ENCODE measurements around the gene LRRC70. TPM values are rescaled to one million over a fixed set of nuclear protein-coding genes. Genes with fewer than 3 reads are reported as not detected.

The LRRC70 gene
- total RNA-seq, 4 donors from 2014 or later = 0.49 to 3.6 (median 1.3) TPM

DNA sequence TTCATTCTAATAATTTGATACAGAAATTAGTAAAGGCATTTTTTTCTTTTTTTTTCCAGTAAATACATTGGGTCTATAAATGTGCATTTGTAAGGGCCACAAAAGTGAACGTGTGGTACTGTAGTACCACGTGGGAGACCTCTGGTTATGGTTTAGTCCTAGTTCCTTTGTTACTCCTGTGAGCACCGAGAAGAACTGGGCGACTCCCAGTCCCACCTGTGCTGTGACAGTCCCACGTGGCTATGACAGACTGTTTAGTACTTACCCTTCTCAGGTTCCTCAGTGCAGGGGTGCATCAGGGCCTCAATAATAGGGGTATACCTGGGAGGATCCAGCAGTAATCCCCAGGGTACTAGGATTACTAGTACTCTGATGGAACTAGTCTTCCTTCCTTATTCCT is 49.3 kb downstream of the LRRC70 start:
- no peaks in the 10 kb centered on the region for H3K9me3 ChIP-seq
- intact Hi-C loops (cut with DNase I) = no loop called here
- WGBS, 2 donors = 78 to 84% methylated on average over 5 of the region's 5 CpGs
- H3K27me3 ChIP-seq = no peaks in the 10 kb centered on the region
- TF ChIP-seq POLR2A (IDR thresholded peaks at IDR 0.05) = no peak
- TF ChIP-seq, protein P1, sequence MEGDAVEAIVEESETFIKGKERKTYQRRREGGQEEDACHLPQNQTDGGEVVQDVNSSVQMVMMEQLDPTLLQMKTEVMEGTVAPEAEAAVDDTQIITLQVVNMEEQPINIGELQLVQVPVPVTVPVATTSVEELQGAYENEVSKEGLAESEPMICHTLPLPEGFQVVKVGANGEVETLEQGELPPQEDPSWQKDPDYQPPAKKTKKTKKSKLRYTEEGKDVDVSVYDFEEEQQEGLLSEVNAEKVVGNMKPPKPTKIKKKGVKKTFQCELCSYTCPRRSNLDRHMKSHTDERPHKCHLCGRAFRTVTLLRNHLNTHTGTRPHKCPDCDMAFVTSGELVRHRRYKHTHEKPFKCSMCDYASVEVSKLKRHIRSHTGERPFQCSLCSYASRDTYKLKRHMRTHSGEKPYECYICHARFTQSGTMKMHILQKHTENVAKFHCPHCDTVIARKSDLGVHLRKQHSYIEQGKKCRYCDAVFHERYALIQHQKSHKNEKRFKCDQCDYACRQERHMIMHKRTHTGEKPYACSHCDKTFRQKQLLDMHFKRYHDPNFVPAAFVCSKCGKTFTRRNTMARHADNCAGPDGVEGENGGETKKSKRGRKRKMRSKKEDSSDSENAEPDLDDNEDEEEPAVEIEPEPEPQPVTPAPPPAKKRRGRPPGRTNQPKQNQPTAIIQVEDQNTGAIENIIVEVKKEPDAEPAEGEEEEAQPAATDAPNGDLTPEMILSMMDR (IDR thresholded peaks at IDR 0.05) = no peak
- peaks cover 0 to 53% (median 0%) of the 10 kb centered on the region in 3 donors for H3K36me3 ChIP-seq
- H3K4me3 ChIP-seq = no peak overlapping the region
- DNase-seq = no peak
- no peaks in the 10 kb centered on the region for H3K4me1 ChIP-seq
- H3K27ac ChIP-seq = no peak overlapping the region

Other genes starting within 250 kb of the LRRC70 start
- gene DIMT1, start 174.9 kb upstream of the LRRC70 start, total RNA-seq = 10 to 100 TPM; 18.8 to 38.5 (median 26.8) TPM
- 10 to 100 TPM in 3 of 4 donors, 1 to 10 TPM in 1; 8.8 to 29.0 (median 20.3) TPM for gene IPO11, start 166.1 kb upstream of the LRRC70 start, total RNA-seq

All from esophagus squamous epithelium (tissue), 5 donors.